ENCODE measurements around the gene COL23A1.

Gene COL23A1

GRCh38 chr5:178214160-178214803 lies 375.9 kb downstream of the COL23A1 start:
- Histone ChIP-seq H3K36me3 (ENCODE audit: insufficient read depth, low read length) (peaks cover 80% of the 10 kb centered on the region), H3K27ac (no peak overlapping the region), H3K9ac (ENCODE audit: insufficient read length) (no peak overlapping the region), H3K4me3 (no peak overlapping the region), H3K9me3 (ENCODE audit: low read depth, low read length) (no peaks in the 10 kb centered on the region)
- TF ChIP-seq FOXP2 (optimal IDR thresholded peaks at IDR 0.05; ENCODE audit: control extremely low read depth, extremely low read length, insufficient read depth) (no peak), POLR2AphosphoS5 (IDR thresholded peaks at IDR 0.05; ENCODE audit: borderline replicate concordance, low read depth, low read length) (no peak), EZH2 (IDR thresholded peaks at IDR 0.05) (no peak)
- no peak for DNase-seq (ENCODE audit: low read depth, low spot score)

GRCh38 chr5:178213748-178214151 lies 376.4 kb downstream of the COL23A1 start:
- no peak overlapping the region for H3K9ac ChIP-seq (ENCODE audit: insufficient read length)
- H3K27ac ChIP-seq: no peak overlapping the region
- no peak for DNase-seq (ENCODE audit: low read depth, low spot score)
- no peaks in the 10 kb centered on the region for H3K9me3 ChIP-seq (ENCODE audit: low read depth, low read length)
- no peak for TF ChIP-seq EZH2 (IDR thresholded peaks at IDR 0.05)
- TF ChIP-seq FOXP2 (optimal IDR thresholded peaks at IDR 0.05; ENCODE audit: control extremely low read depth, extremely low read length, insufficient read depth): no peak
- no peak for TF ChIP-seq POLR2AphosphoS5 (IDR thresholded peaks at IDR 0.05; ENCODE audit: borderline replicate concordance, low read depth, low read length)
- no peak overlapping the region for H3K4me3 ChIP-seq
- peaks cover 86% of the 10 kb centered on the region for H3K36me3 ChIP-seq (ENCODE audit: insufficient read depth, low read length)

DNA sequence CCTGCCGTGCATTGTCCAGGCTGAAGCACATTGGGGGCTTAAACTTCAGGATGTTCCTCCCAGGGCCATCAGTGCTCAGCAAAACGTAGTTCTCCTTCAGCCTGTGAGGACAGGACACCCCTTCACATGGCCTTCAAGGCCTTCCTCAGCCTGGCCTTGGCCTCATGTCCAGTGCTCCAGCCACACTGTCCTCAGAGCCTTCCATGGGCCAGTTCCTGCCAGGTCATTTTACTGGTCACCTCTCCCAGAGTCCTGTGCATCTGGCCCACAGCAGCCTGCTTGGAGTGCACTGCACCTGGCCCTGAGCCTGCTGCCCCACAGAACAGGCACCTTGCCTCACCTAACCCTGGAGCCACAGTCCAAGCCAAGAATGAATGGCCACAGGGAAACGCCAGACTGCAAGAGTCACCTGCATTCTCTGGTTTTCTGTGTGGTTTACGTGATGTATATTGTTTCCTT lies 377.2 kb downstream of the COL23A1 start:
- Histone ChIP-seq H3K4me3 (no peak overlapping the region), H3K9ac (ENCODE audit: insufficient read length) (no peak overlapping the region), H3K27ac (no peak overlapping the region), H3K9me3 (ENCODE audit: low read depth, low read length) (no peaks in the 10 kb centered on the region), H3K36me3 (ENCODE audit: insufficient read depth, low read length) (peaks cover 88% of the 10 kb centered on the region)
- no peak for DNase-seq (ENCODE audit: low read depth, low spot score)
- TF ChIP-seq EZH2 (IDR thresholded peaks at IDR 0.05): no peak
- TF ChIP-seq POLR2AphosphoS5 (IDR thresholded peaks at IDR 0.05; ENCODE audit: borderline replicate concordance, low read depth, low read length): peak; percentile 48; the same call in 1 of the 2 replicates

DNA sequence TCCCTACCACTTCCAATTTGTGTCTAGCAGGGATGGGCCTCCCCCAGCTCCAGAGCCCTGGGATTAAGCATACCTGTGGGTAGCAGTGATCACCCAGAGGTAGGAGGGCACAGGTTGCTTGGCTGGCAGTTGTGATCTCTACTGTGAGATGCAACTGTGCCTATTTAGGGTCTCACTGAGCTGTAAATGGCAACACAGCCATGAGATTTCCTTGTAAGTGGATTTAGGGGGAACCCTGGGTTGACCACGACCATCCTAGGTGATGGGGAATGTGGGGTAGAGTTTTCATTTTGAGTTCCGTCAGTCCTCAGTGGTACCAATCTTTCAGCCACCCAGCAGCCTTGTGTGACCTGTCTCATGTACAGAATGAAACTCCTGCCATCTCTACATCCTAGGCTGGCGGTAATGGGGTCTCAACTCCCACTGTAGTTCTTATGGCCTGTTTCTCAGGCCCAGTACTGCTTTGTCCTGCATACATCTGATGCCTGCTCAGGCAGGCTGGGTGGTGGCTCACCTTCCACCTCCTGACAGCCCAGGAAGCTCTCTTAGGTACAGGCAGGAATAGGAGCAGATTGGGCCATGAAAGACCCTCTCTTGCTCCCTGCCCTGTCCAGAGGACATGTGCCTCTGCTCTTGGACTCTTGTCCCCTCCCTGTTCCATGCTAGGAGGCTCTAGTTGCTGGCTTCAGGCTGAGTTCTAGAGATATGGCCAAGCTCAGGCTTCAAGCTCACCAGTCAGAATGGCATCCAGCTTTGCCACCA lies 377.8 kb downstream of the COL23A1 start:
- no peak overlapping the region for H3K4me3 ChIP-seq
- TF ChIP-seq EZH2 (IDR thresholded peaks at IDR 0.05) (no peak), POLR2AphosphoS5 (IDR thresholded peaks at IDR 0.05; ENCODE audit: borderline replicate concordance, low read depth, low read length) (peak; percentile 17; the same call in 1 of the 2 replicates), FOXP2 (optimal IDR thresholded peaks at IDR 0.05; ENCODE audit: control extremely low read depth, extremely low read length, insufficient read depth) (no peak)
- no peaks in the 10 kb centered on the region for H3K9me3 ChIP-seq (ENCODE audit: low read depth, low read length)
- H3K9ac ChIP-seq (ENCODE audit: insufficient read length): no peak overlapping the region
- H3K27ac ChIP-seq: no peak overlapping the region
- no peak for DNase-seq (ENCODE audit: low read depth, low spot score)
- peaks cover 94% of the 10 kb centered on the region for H3K36me3 ChIP-seq (ENCODE audit: insufficient read depth, low read length)

DNA sequence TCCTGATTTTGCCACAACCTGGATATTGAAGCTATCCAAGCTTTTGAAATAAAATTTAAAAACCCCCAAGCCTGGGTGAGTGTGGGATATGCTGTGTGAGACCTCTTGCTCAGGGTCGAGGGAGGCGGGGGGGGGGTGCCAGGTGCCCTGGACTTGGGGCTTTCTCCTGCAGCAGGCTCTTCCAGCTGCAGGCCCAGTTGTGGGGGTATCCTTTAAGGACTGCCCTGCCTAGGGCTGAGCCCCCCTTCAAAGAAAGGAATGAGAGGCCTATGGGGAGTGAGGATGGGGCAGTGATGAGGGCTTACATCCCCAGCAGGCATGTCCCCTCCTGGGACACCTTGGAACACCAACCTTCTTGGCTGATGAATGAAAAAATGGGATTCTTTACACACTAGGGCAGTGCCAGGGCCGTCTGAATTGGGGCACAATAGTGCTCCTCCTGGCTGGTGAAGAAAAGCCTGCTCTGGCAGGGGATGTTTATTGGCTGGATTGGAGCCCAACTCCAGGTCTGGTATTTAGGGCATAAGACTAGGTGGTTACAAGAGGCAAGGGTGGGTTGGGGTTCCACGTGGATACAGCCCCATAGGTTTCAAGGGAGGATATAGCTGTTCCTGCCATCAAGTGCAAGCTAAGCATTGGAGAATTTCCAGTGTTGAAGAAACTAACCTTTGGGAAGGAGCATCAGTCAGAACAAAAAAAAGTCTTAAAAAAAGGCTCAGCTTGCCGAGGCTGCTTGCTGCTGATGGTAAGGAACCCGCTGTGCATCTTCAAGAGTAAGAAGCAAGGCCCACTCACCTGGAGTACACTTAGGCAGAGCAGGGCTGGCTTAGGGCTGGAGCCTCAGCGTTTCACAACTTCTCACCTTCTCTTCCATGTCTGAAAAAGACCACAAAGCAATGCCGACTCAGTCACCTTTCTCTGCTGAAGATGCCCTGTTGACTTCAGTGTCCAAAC lies 378.8 kb downstream of the COL23A1 start:
- no peak for DNase-seq (ENCODE audit: low read depth, low spot score)
- H3K9me3 ChIP-seq (ENCODE audit: low read depth, low read length): no peaks in the 10 kb centered on the region
- TF ChIP-seq EZH2 (IDR thresholded peaks at IDR 0.05) (no peak), POLR2AphosphoS5 (IDR thresholded peaks at IDR 0.05; ENCODE audit: borderline replicate concordance, low read depth, low read length) (peak; percentile 14)

DNA sequence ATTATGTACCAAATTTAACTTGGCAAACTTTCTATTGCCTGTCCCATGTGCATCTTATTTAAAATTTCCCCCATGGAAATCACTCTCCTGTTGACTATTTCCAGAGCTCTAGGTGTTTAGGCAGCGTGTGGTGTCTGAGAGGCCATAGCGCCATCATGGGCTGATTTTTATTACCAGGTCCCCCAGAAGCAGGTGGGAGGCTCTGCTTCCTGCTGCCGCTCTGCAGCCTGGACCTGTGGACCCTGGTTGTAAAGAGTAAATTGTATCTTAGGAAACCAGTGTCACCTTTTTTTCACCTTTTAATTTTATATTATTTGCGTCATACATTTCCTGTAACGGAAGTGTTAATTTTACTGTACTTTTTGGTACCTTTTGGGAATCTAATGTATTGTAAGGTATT lies 379.5 kb downstream of the COL23A1 start:
- no peak overlapping the region for H3K9ac ChIP-seq (ENCODE audit: insufficient read length)
- H3K27ac ChIP-seq: no peak overlapping the region; the same call in 1 of the 2 replicates
- DNase-seq (ENCODE audit: low read depth, low spot score): no peak
- H3K36me3 ChIP-seq (ENCODE audit: insufficient read depth, low read length): peaks cover 97% of the 10 kb centered on the region
- no peaks in the 10 kb centered on the region for H3K9me3 ChIP-seq (ENCODE audit: low read depth, low read length)
- no peak overlapping the region for H3K4me3 ChIP-seq
- TF ChIP-seq EZH2 (IDR thresholded peaks at IDR 0.05): no peak
- no peak for TF ChIP-seq POLR2AphosphoS5 (IDR thresholded peaks at IDR 0.05; ENCODE audit: borderline replicate concordance, low read depth, low read length)
- no peak for TF ChIP-seq FOXP2 (optimal IDR thresholded peaks at IDR 0.05; ENCODE audit: control extremely low read depth, extremely low read length, insufficient read depth)

More for the DNA sequence above, 378.8 kb downstream of the COL23A1 start:
- Histone ChIP-seq H3K4me3 (no peak overlapping the region), H3K9ac (ENCODE audit: insufficient read length) (no peak overlapping the region), H3K27ac (no peak overlapping the region; the same call in 1 of the 2 replicates), H3K36me3 (ENCODE audit: insufficient read depth, low read length) (peaks cover 97% of the 10 kb centered on the region)

DNA sequence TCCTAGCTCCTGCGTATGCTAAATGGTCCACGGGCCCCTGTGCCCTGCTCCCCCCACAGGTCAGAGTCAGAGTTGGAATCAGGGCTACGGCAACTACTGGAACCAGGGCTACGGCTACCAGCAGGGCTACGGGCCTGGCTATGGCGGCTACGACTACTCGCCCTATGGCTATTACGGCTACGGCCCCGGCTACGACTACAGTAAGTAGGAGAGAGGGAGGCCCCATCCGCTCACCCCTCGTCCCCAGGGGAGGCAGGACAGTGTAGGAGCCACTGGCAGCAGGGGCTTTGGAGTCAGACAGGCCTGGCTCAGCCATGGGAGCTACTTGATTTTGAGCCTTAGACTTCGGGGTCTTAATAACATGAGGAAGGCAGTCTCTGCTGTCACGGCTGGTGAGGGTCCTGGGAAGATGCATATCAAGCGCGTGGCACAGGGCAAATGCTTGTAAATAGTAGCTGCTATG lies 380.1 kb downstream of the COL23A1 start:
- no peak for DNase-seq (ENCODE audit: low read depth, low spot score)
- peaks cover 97% of the 10 kb centered on the region for H3K36me3 ChIP-seq (ENCODE audit: insufficient read depth, low read length)
- no peak overlapping the region for H3K4me3 ChIP-seq
- no peaks in the 10 kb centered on the region for H3K9me3 ChIP-seq (ENCODE audit: low read depth, low read length)
- no peak overlapping the region for H3K9ac ChIP-seq (ENCODE audit: insufficient read length)
- no peak overlapping the region for H3K27ac ChIP-seq
- TF ChIP-seq POLR2AphosphoS5 (IDR thresholded peaks at IDR 0.05; ENCODE audit: borderline replicate concordance, low read depth, low read length) (no peak), FOXP2 (optimal IDR thresholded peaks at IDR 0.05; ENCODE audit: control extremely low read depth, extremely low read length, insufficient read depth) (no peak), EZH2 (IDR thresholded peaks at IDR 0.05) (no peak)

All from SK-N-MC (cell line).